Left renal cortex interstitium (tissue), 4 donors: Measurements from ENCODE around the gene VEZT. TPM values are rescaled to one million over a fixed set of nuclear protein-coding genes. Genes with fewer than 3 reads are reported as not detected.

ENCODE experiments used
- polyA plus RNA-seq, 4 donors: library from polyadenylated mRNA; unstranded; fragments of 120-200 nt; gene quantifications; one replicate each; pipeline ENCODE4 v1.2.1, GENCODE V29; 2013; ENCODE audit not compliant: insufficient read length in 4 of 4

The VEZT gene
- polyA plus RNA-seq, 4 donors = 69.9 to 90.3 (median 78.3) TPM

Other genes with a start within 250 kb of the VEZT start
- gene NDUFA12, start 214.1 kb upstream of the VEZT start, polyA plus RNA-seq = 100 to 1,000 TPM; 101 to 124 (median 114) TPM
- 10 to 100 TPM; 54.7 to 86.8 (median 72.3) TPM for gene NR2C1, start 144.2 kb upstream of the VEZT start, polyA plus RNA-seq
- 10 to 100 TPM in 2 of 4 donors, 1 to 10 TPM in 2; 9.5 to 11.8 (median 10.7) TPM for gene FGD6, start 340 bp upstream of the VEZT start, polyA plus RNA-seq